Stomach (tissue), 9 donors: Measurements from ENCODE around the gene UBL3. TPM values are rescaled to one million over a fixed set of nuclear protein-coding genes. Genes with fewer than 3 reads are reported as not detected.

Experiments used
- DNase-seq, 2 donors: peaks; one replicate each; pipeline versions ENCODE4 v3.0.0 to v3.0.0-alpha.2; 2013 to 2019
- H3K27ac ChIP-seq, 5 donors: fragments of 200-600 bp in 4 of 5; sonication (generic) in 4 of 5; one replicate each; pipeline ENCODE4 v1.5.1; 2013 to 2019; ENCODE audit warnings: mild to moderate bottlenecking in 1 of 5, moderate library complexity in 1 of 5
- H3K27me3 ChIP-seq, 3 donors: fragments of 200-600 bp; sonication (generic); one replicate each; pipeline ENCODE4 v1.5.1; 2017 to 2019; ENCODE audit warnings: mixed run types in 1 of 3
- H3K36me3 ChIP-seq, 4 donors: fragments of 200-600 bp; sonication (generic); 1 replicate in 3 of 4; 2 replicates in 1 of 4; pipeline ENCODE4 v1.5.1; 2016 to 2019
- H3K4me1 ChIP-seq, 4 donors: fragments of 200-600 bp; sonication (generic); one replicate each; pipeline ENCODE4 v1.5.1; 2016 to 2019
- H3K4me3 ChIP-seq, 4 donors: fragments of 200-600 bp; sonication (generic) in 3 of 4; one replicate each; pipeline ENCODE4 v1.5.1; 2016 to 2019; ENCODE audit warnings: mild to moderate bottlenecking in 1 of 4
- H3K9me3 ChIP-seq, 4 donors: fragments of 200-600 bp; sonication (generic); one replicate each; pipeline ENCODE4 v1.5.1; 2016 to 2019
- CTCF ChIP-seq, 7 experiments: fragments of 450-650 bp in 4 of 7; fragments of 200-600 bp in 3 of 7; sonication (generic) in 3 of 7; IDR thresholded peaks; one replicate each; pipeline ENCODE4 v1.5.1; 2016 to 2019; ENCODE audit warnings: antibody characterized with exemption in 7 of 7, control low read depth in 2 of 7, mild to moderate bottlenecking in 1 of 7
- EP300 ChIP-seq: sonication (generic); formaldehyde crosslinking; IDR thresholded peaks from one replicate; pipeline ENCODE4 v1.6.1; 2017; ENCODE audit warnings: antibody characterized with exemption
- POLR2A ChIP-seq, 4 donors: fragments of 450-650 bp; IDR thresholded peaks; one replicate each; pipeline ENCODE4 v1.6.1; 2016; ENCODE audit warnings: antibody characterized with exemption in 4 of 4, control low read depth in 2 of 4, mild to moderate bottlenecking in 1 of 4, moderate library complexity in 1 of 4
- POLR2AphosphoS5 ChIP-seq, 3 donors: sonication (generic); formaldehyde crosslinking; IDR thresholded peaks; one replicate each; pipeline ENCODE4 v1.6.1; 2016; ENCODE audit warnings: antibody characterized with exemption in 3 of 3
- WGBS, 5 donors: extraction: QIAGEN DNeasy Blood & Tissue Kit in 3 of 5; methylation state at CpG; one replicate each; pipeline versions ENCODE4 v1.1.5 to v1.1.7; 2013 to 2018; 5-methylcytosine and 5-hydroxymethylcytosine counted together
- intact Hi-C: fragments of 100-400 bp; cut with DNase I; formaldehyde crosslinking; loops from one replicate; pipeline ENCODE4 v1.15.1; 2023; ENCODE audit warnings: low total_unique reads
- polyA plus RNA-seq, 3 donors: library from polyadenylated mRNA; stranded (reverse); fragments of 200-250 nt; gene quantifications; one replicate each; pipeline ENCODE4 v1.2.3, GENCODE V29; 2013
- total RNA-seq, 5 donors: library from RNA; depleted of rRNA; stranded (reverse); fragments of >200 nt; gene quantifications; one replicate each; pipeline versions ENCODE4 v1.1.0 to v1.2.3, GENCODE V29; 2014 to 2016
- donor health status: healthy with polysubstance abuse.
- donor health status: Bipolar disorder and iron deficiency.
- donor health status: healthy.

Gene UBL3
- total and polyA plus RNA-seq, 8 donors, result 21.5 to 115 (median 42.3) TPM

- 70 to 81% (median 75%) methylated on average over 10 of the region's 10 CpGs for WGBS, 5 donors
- TF ChIP-seq CTCF (IDR thresholded peaks at IDR 0.05) (no peak), POLR2A (IDR thresholded peaks at IDR 0.05) (no peak), EP300 (no peak), POLR2AphosphoS5 (IDR thresholded peaks at IDR 0.05) (no peak)
- H3K4me1 ChIP-seq, result peaks cover 0 to 5% (median 2%) of the 10 kb centered on the region in 4 donors
- H3K27ac ChIP-seq, result no peak overlapping the region
- no peaks in the 10 kb centered on the region for H3K36me3 ChIP-seq
- no peak for DNase-seq
- intact Hi-C loops, result no loop called here
- no peaks in the 10 kb centered on the region for H3K27me3 ChIP-seq
- no peaks in the 10 kb centered on the region for H3K9me3 ChIP-seq
- H3K4me3 ChIP-seq, result no peak overlapping the region
Observed at GRCh38 chr13:29753618-29754472, 96.6 kb downstream of the UBL3 start.

GRCh38 chr13:29752175-29752574, 98.2 kb downstream of the UBL3 start:
- no peak for DNase-seq
- no peak overlapping the region for H3K27ac ChIP-seq
- peaks cover 0 to 5% (median 0%) of the 10 kb centered on the region in 4 donors for H3K4me1 ChIP-seq
- H3K27me3 ChIP-seq, result no peaks in the 10 kb centered on the region
- WGBS, 5 donors, result 65 to 79% (median 74%) methylated on average over 4 of the region's 4 CpGs
- TF ChIP-seq POLR2AphosphoS5 (IDR thresholded peaks at IDR 0.05), result no peak
- TF ChIP-seq POLR2A (IDR thresholded peaks at IDR 0.05), result no peak
- TF ChIP-seq CTCF (IDR thresholded peaks at IDR 0.05), result no peak
- TF ChIP-seq EP300, result no peak
- H3K36me3 ChIP-seq, result no peaks in the 10 kb centered on the region
- H3K4me3 ChIP-seq, result no peak overlapping the region
- H3K9me3 ChIP-seq, result no peaks in the 10 kb centered on the region
- intact Hi-C loops, result no loop called here

- DNase-seq, result no peak
- H3K4me1 ChIP-seq, result peaks cover 0 to 5% (median 0%) of the 10 kb centered on the region in 4 donors
- no peak overlapping the region for H3K4me3 ChIP-seq
- intact Hi-C loops, result no loop called here
- no peaks in the 10 kb centered on the region for H3K36me3 ChIP-seq
- WGBS, 5 donors, result 68 to 81% (median 75%) methylated on average over 5 of the region's 5 CpGs
- TF ChIP-seq EP300 (no peak), CTCF (IDR thresholded peaks at IDR 0.05) (no peak), POLR2A (IDR thresholded peaks at IDR 0.05) (no peak), POLR2AphosphoS5 (IDR thresholded peaks at IDR 0.05) (no peak)
- H3K27ac ChIP-seq, result no peak overlapping the region
- H3K9me3 ChIP-seq, result no peaks in the 10 kb centered on the region
- H3K27me3 ChIP-seq, result no peaks in the 10 kb centered on the region
Observed at GRCh38 chr13:29750183-29750530, 100.3 kb downstream of the UBL3 start.

- Histone ChIP-seq H3K9me3 (no peaks in the 10 kb centered on the region), H3K27ac (no peak overlapping the region), H3K4me3 (no peak overlapping the region), H3K27me3 (peaks cover 0 to 3% (median 0%) of the 10 kb centered on the region in 3 donors), H3K36me3 (no peaks in the 10 kb centered on the region), H3K4me1 (peaks cover 0 to 5% (median 0%) of the 10 kb centered on the region in 4 donors)
- no peak for TF ChIP-seq POLR2A (IDR thresholded peaks at IDR 0.05)
- no peak for TF ChIP-seq EP300
- no peak for TF ChIP-seq POLR2AphosphoS5 (IDR thresholded peaks at IDR 0.05)
- no peak for TF ChIP-seq CTCF (IDR thresholded peaks at IDR 0.05)
- WGBS, 5 donors, result 75 to 80% (median 76%) methylated on average over 6 of the region's 6 CpGs
- intact Hi-C loops, result no loop called here
- no peak for DNase-seq
Observed at GRCh38 chr13:29749401-29750182, 100.8 kb downstream of the UBL3 start.
